K562 (cell line): Measurements from ENCODE around the gene ZC3H15. TPM values are rescaled to one million over a fixed set of nuclear protein-coding genes. Genes with fewer than 3 reads are reported as not detected.

Source experiments
- BCOR ChIP-seq: fragments of 450-650 bp; IDR thresholded peaks from 2 replicates; pipeline ENCODE4 v1.6.1; 2016
- CREB5 ChIP-seq: fragments of 250-450 bp; sonication (Bioruptor Pico); IDR thresholded peaks from 2 replicates; pipeline ENCODE4 v1.5.0; 2020; ENCODE audit warnings: mild to moderate bottlenecking
- ESRRA ChIP-seq: fragments of 450-650 bp; IDR thresholded peaks from 2 replicates; pipeline ENCODE4 v1.6.1; 2014; ENCODE audit warnings: low read depth, mild to moderate bottlenecking, moderate library complexity, borderline replicate concordance
- GATA2 ChIP-seq: sonication (generic); formaldehyde crosslinking; IDR thresholded peaks from 2 replicates; pipeline ENCODE4 v1.4.0; 2020; ENCODE audit warnings: mild to moderate bottlenecking, missing genetic modification reagents
- IRF1 ChIP-seq: sonication (generic); formaldehyde crosslinking; IDR thresholded peaks from 2 replicates; pipeline ENCODE4 v1.8.0; 2022; ENCODE audit warnings: missing genetic modification reagents, mild to moderate bottlenecking, borderline replicate concordance
- JUNB ChIP-seq: fragments of 450-650 bp; formaldehyde crosslinking; conservative IDR thresholded peaks from 2 replicates; pipeline ENCODE4 v1.4.0; 2020; ENCODE audit warnings: mild to moderate bottlenecking
- KAT2B ChIP-seq: IDR thresholded peaks from one replicate; pipeline ENCODE4 v1.6.1; 2012; ENCODE audit warnings: low read depth, mild to moderate bottlenecking, control low read depth, inconsistent platforms, low read length, moderate library complexity
- MTA3 ChIP-seq: fragments of 450-650 bp; formaldehyde crosslinking; IDR thresholded peaks from 2 replicates; pipeline ENCODE4 v1.6.1; 2017; ENCODE audit warnings: mild to moderate bottlenecking, borderline replicate concordance
- NCOA4 ChIP-seq: fragments of 450-650 bp; IDR thresholded peaks from 2 replicates; pipeline ENCODE4 v1.6.1; 2018; ENCODE audit warnings: mild to moderate bottlenecking; ENCODE audit not compliant: partially characterized antibody
- NELFE ChIP-seq: IDR thresholded peaks from 2 replicates; pipeline ENCODE4 v1.6.1; 2011; ENCODE audit warnings: mild to moderate bottlenecking; ENCODE audit not compliant: insufficient read depth, insufficient read length
- POLR2H ChIP-seq: IDR thresholded peaks from 2 replicates; pipeline ENCODE4 v1.6.1; 2016; ENCODE audit warnings: missing genetic modification characterization, low read depth, mild to moderate bottlenecking, control low read depth, missing compliant biosample characterization, moderate library complexity
- PRPF4 ChIP-seq: fragments of 200-400 bp; formaldehyde crosslinking; IDR thresholded peaks from one replicate; pipeline ENCODE4 v1.6.1; 2017; ENCODE audit warnings: low read length, low read depth, mild to moderate bottlenecking; ENCODE audit not compliant: insufficient read depth, poor library complexity, severe bottlenecking
- SIN3A ChIP-seq, 2 experiments: fragments of 150-350 bp in 1 of 2; IDR thresholded peaks; 2 replicates each; pipeline ENCODE4 v1.6.1; 2011 to 2016; ENCODE audit warnings: borderline replicate concordance in 2 of 2, low read depth in 2 of 2, low read length in 2 of 2, mild to moderate bottlenecking in 2 of 2, moderate library complexity in 2 of 2; ENCODE audit not compliant: control insufficient read depth in 1 of 2
- SUPT5H ChIP-seq: fragments of 450-650 bp; IDR thresholded peaks from 2 replicates; pipeline ENCODE4 v1.6.1; 2016
- U2AF1 ChIP-seq: fragments of 200-400 bp; formaldehyde crosslinking; optimal IDR thresholded peaks from 2 replicates; pipeline ENCODE3; 2017; ENCODE audit warnings: mild to moderate bottlenecking, low read depth, low read length, moderate library complexity
- ZNF197 ChIP-seq: fragments of 200-800 bp; sonication (Bioruptor generic); IDR thresholded peaks from 2 replicates; pipeline ENCODE4 v1.6.1; 2016; ENCODE audit warnings: low read depth, missing genetic modification characterization, missing compliant biosample characterization
- ZNF3 ChIP-seq: fragments of 250-450 bp; sonication (Bioruptor Pico); IDR thresholded peaks from 2 replicates; pipeline ENCODE4 v1.5.0; 2021; ENCODE audit warnings: mild to moderate bottlenecking, moderate library complexity
- ZNF395 ChIP-seq: fragments of 200-800 bp; sonication (Bioruptor generic); IDR thresholded peaks from 2 replicates; pipeline ENCODE4 v1.6.1; 2017; ENCODE audit warnings: missing genetic modification characterization, missing compliant biosample characterization
- ZNF77 ChIP-seq: fragments of 250-450 bp; sonication (Bioruptor Pico); IDR thresholded peaks from 2 replicates; pipeline ENCODE4 v1.5.0; 2020
- polyA plus RNA-seq, 8 experiments: library from polyadenylated mRNA; depleted of rRNA in 4 of 8; stranded (reverse) in 5 of 8; unstranded in 3 of 8; fragments of >200 nt; fragmentation: Nextera tagmentation in 2 of 8; fragmentation: Illumina TruSeq in 1 of 8; extraction: Ambion mirVana in 2 of 8; extraction: Trizol in 1 of 8; gene quantifications; 2 replicates each; pipeline versions ENCODE4 v1.2.1 to v1.2.3, GENCODE V29; 2011 to 2014; ENCODE audit warnings: inconsistent platforms in 1 of 8, missing spikeins in 1 of 8
- total RNA-seq, 7 experiments: library from RNA; depleted of rRNA in 6 of 7; stranded (reverse); fragments of >200 nt in 6 of 7; fragmentation: Illumina TruSeq in 2 of 7; extraction: Trizol in 2 of 7; gene quantifications; 2 replicates each; pipeline versions ENCODE4 v1.2.1 to v1.2.3, GENCODE V29; 2011 to 2021; ENCODE audit warnings: low replicate concordance in 1 of 7
- TF ChIP-seq, protein P1 (sequence below): fragments of 450-650 bp; formaldehyde crosslinking; IDR thresholded peaks from 2 replicates; pipeline ENCODE4 v1.4.0; 2020; ENCODE audit warnings: mild to moderate bottlenecking, moderate library complexity
- TF ChIP-seq, protein P2 (sequence below): fragments of 250-450 bp; sonication (Bioruptor Pico); IDR thresholded peaks from 2 replicates; pipeline ENCODE4 v1.4.0; 2020

Gene ZC3H15
- total and polyA plus RNA-seq, 9 of the 15 experiments (the other 6 are each of a cell fraction or from before 2014, with no cell fraction given) = 132 to 286 (median 189) TPM

DNA sequence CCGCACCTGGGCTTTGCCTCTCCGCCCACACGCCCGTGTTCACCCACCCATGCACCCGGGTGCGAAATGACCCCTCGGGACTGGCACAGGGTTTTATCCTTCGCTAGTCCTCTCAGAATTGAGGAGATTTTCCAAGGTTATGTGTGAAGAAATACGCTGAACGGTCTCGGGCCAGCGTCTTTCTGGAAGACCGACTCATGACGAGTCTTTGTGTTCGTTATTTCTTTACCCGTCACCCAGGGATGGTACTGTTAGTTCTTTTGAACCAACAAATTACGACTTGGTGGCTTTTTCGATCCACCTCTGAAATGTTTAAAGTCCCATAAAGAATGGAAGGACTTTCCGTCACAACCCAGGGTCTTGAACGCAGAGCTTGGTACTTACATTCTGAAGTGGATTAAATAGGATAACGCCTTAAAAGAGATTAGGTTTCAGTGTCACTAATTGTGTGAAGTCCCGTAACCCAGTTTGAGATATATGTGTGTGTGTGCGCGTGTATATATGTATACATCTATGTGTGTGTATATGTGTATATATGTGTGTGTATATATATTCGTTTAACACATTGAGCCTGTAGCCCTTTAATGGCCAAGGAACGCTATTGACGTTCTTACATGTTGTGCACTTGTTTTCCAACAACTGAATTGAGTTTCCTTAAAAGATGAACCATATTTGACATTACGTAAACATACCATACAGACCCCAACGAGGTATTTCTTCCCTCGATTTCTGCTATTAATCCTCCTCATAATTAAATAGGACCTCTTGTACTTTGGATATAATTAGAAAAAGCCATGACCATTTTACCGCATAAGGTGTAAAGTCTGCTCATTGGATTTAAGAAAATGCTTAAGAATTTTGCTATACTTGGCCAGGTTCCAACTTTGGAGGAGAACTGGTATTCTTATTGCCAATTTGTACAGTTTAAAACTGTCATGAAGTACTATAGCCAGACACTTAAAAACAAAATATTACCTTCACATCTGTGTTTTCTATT is 889 bp downstream of the ZC3H15 start (continued):
- TF ChIP-seq POLR2H = 0 out of 2 replicates have a peak, but pooled peaks have one; percentile 47
- no peak for TF ChIP-seq BCOR
- TF ChIP-seq KAT2B = no peak
- TF ChIP-seq SUPT5H = no peak
- TF ChIP-seq ESRRA = no peak
- TF ChIP-seq ZNF197 (CRISPR knock-in tag) = no peak
- TF ChIP-seq ZNF395 (CRISPR knock-in tag) = no peak
- peak in 1 of 2 experiments; percentile 46; a peak in 1 of 4 replicates for TF ChIP-seq SIN3A (IDR thresholded peaks at IDR 0.05; ENCODE audit: borderline replicate concordance in 2 of 2, control insufficient read depth in 1 of 2, low read depth in 2 of 2, low read length in 2 of 2)
- no peak for TF ChIP-seq NCOA4
- TF ChIP-seq MTA3 = no peak
- no peak for TF ChIP-seq ZNF77
- no peak for TF ChIP-seq JUNB
- TF ChIP-seq GATA2 (CRISPR knock-in tag) = no peak
- TF ChIP-seq CREB5 (CRISPR knock-in tag) = no peak
- TF ChIP-seq, protein P1, sequence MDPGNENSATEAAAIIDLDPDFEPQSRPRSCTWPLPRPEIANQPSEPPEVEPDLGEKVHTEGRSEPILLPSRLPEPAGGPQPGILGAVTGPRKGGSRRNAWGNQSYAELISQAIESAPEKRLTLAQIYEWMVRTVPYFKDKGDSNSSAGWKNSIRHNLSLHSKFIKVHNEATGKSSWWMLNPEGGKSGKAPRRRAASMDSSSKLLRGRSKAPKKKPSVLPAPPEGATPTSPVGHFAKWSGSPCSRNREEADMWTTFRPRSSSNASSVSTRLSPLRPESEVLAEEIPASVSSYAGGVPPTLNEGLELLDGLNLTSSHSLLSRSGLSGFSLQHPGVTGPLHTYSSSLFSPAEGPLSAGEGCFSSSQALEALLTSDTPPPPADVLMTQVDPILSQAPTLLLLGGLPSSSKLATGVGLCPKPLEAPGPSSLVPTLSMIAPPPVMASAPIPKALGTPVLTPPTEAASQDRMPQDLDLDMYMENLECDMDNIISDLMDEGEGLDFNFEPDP (CRISPR knock-in tag) = no peak
- TF ChIP-seq IRF1 = no peak
- TF ChIP-seq U2AF1 = no peak
- no peak for TF ChIP-seq PRPF4
- TF ChIP-seq NELFE = no peak
- TF ChIP-seq ZNF3 (CRISPR knock-in tag) = no peak
- TF ChIP-seq, protein P2, sequence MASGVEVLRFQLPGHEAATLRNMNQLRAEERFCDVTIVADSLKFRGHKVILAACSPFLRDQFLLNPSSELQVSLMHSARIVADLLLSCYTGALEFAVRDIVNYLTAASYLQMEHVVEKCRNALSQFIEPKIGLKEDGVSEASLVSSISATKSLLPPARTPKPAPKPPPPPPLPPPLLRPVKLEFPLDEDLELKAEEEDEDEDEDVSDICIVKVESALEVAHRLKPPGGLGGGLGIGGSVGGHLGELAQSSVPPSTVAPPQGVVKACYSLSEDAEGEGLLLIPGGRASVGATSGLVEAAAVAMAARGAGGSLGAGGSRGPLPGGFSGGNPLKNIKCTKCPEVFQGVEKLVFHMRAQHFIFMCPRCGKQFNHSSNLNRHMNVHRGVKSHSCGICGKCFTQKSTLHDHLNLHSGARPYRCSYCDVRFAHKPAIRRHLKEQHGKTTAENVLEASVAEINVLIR (CRISPR knock-in tag) = no peak
